ENCODE data around the gene JCAD.

Gene JCAD

DNA sequence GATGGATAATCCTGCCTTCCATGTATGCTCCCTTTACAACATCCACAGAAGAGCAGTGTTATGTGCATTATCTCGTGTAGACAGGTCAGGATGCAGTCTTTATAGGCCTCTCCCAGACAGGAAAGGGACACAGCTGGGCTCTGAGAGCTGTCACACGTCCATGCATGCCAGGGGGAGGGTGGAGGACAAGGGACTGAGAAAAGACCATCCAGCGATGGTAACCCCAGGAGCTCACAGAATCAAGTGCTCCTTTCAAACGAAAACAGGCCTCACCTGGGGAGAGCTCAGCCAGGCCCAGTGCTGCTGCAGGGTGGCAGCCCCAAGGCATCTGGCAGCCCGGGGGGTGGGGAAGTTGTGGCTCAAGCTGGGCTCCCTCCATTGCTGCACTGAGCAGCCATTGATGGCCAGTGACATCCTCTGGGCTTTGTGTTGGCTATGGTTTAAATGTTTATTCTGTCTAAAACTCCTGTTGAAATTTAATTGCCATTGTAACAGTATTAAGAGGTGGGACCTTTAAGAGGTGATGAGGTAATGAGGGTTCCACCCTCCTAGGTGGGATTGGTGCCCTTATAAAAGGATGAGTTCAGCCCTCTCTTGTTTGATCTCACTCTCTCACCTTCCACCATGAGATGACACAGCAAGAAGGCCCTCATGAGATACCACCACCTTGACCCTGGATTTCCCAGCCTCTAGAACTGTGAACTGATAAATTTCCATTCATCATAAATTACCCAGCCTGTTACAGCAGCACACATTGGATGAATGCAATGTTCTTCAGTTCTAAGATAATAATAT, 15.7 kb downstream of the JCAD start:
- no peak for DNase-seq (ENCODE audit: low read depth)

DNA sequence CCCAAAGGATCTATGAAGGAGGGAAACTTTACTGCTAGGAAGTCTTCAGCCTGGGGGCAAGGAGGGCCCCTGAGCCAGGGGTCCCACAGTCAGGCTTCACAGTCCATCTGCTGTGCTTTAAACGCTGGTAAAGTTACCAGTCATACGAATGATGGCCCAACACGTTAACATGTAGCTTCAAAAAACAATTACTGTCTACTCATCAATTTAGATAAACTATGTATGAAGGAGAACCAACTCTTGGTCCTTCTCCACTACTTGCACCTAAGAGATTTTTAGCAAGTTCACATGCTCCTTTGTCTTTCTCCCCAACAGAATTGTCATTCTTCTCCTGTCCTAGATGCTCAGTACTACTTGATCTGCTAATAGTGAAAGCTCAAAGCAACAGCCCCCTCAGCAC, 16.6 kb downstream of the JCAD start:
- DNase-seq (ENCODE audit: low read depth): no peak

GRCh38 chr10:30041196-30042105, 17.9 kb downstream of the JCAD start:
- no peak for DNase-seq (ENCODE audit: low read depth)

DNA sequence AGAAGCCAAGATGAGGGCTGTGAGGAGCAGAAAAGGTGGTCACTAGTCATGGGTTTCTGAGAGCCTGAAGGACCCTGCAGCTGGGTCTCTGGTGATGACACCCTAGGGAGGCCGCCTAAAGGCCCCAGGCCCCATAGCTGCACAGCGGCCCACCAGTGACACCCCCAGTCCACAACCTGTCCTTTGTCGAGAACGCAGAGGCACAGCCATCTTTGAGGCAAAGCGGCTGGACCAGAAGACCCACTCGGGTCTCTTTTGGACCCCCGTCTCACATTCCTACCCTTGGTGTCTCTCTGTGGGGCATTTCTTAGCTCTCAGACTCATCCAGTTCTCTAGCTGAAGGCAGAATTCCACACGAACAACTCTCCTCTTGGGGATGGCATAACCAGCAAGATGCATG, 18.8 kb downstream of the JCAD start:
- no peak for DNase-seq (ENCODE audit: low read depth)

GRCh38 chr10:30039988-30040387, 19.4 kb downstream of the JCAD start:
- no peak for DNase-seq (ENCODE audit: low read depth)

GRCh38 chr10:30039567-30039966, 19.8 kb downstream of the JCAD start:
- no peak for DNase-seq (ENCODE audit: low read depth)

DNA sequence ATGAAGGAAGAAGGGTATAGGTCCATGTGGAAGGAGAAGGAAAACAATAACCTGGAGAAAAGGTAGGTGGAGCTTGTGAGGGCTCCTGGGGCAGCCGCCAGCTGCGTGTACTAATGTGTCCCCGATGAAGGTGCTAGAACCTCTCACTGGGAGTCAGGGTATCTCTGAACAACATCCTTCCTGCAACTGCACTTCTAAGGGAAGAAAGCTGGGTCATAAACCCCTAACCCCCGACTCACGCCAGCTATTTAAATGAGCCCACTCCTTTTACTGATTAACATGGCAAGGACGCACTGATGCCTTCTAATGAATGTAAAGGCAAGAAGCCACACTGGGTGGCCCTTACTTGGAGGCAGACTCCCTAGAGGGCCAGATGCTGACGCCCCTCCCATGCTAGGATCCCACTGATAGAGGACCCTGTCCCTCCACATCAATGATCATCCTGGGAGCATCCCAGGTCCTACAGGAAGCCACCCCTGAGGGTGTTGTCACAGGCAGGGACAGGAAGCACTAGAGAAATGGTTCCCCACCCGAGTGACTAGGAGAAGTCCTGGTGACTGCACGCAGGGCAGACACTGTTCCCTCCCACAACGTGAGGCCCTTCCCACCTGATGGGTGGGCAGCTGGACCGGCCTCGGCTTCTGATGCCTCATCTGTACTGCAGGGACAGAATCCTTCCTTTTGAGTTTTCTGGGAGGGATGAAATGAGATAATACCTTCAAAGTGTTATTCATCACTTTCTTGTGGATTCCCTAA, 20.4 kb downstream of the JCAD start:
- no peak for DNase-seq (ENCODE audit: low read depth)

DNA sequence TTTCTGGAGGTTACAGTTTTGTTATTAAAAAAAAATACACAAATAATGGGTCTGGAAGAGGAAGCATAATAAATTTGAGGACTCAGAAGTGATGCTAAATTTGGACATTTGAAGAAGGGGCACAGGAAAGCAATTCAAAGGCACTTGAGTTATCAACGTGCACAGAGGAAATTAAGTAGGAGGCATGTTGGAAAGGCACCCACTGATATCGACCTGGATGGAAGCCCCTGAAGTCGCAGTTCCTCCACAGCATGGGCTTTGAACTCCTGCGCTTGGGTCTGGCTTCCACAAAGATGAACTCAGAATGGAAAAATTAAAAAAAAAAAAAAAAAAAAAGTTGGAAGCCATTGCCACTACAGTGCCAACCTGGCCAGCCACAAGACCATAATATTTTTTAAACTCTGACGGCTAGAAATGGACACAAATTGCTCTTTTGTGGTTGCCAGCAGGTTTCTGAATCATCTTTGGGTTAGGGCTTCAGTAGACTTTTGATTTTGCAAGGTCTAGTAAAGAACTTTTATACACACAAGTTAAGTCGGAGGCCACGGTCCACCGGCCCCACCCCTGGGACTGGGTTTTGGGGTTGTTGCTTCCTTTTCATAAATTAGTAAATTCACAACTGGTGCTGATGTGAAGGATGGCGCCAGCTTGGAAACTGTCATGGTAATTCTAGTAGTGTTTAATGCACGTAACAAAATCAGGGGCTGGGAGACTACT, 21.6 kb downstream of the JCAD start:
- no peak for DNase-seq (ENCODE audit: low read depth)

GRCh38 chr10:30036811-30037210, 22.6 kb downstream of the JCAD start:
- no peak for DNase-seq (ENCODE audit: low read depth)

DNA sequence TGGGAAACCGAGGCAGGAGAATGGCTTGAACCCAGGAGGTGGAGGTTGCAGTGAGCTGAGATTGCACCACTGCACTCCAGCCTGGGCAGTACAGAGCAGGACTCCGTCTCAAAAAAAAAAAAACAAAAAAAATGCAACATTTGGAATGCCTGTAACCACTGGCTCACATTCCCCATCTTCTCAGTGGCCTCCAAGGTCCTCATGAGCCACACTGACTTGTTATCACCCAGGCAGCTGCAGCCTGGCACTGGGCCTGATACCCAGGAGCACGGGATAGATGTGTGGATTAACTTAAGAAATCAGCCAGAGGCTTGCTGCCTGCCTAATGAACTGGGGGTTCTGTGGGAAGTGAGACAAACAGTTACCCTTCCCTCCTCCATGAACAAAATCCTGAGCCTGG, 23.0 kb downstream of the JCAD start:
- peak; percentile 72 for DNase-seq (ENCODE audit: low read depth)

DNA sequence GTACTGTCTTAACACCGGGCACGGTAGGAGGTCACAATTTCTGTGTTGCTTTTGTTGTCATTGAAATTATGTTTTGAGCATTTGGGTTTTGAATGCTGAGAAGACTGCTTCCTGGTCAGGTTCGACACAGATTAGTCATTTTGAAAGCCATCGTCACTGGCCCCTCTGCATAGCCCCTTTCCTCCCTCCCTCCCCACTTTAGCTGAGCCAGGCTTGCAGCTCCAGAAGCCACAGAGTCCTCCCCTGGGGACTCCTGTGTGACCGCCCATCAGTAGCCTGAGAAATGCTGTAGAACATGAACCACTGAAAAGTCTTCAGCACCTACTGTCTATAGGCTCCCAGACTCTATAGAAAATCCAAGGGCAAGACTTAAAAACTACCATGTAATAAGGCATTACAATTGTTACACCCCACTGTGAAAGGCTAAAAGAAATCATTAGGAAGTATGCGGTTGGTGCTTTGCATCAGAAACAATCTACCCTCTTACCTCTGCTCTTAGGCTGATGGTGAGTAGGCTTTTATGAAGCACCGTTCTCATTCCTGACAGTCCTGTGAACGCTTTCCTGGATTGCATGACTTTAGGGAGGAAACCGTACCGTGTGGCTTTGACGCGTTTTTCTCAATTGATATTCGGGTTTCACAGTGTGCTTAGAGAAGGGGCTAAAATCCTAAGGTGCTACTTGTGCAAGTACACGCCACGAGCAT, 24.8 kb downstream of the JCAD start:
- no peak for DNase-seq (ENCODE audit: low read depth)

GRCh38 chr10:30032125-30032524, 27.3 kb downstream of the JCAD start:
- no peak for DNase-seq (ENCODE audit: low read depth)

DNA sequence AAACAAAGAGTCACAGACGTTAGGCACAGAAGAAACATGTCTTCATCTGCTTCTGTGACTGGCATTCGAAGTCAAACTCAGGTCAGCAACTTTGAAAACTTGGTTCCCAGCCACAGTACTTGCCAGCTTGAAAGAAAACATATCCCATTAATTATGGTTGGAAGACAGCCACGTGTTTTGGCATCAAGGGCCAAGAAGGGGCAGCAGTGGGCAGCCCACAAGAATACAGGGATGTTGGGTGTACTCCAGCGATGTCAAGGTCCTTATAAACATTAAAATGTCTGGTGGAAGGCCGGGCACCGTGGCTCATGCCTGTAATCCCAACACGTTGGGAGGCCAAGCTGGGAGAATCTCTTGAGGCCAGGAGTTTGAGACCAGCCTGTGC, 29.5 kb downstream of the JCAD start:
- DNase-seq (ENCODE audit: low read depth): no peak

GRCh38 chr10:30029164-30029871, 30.1 kb downstream of the JCAD start:
- DNase-seq (ENCODE audit: low read depth): no peak

DNA sequence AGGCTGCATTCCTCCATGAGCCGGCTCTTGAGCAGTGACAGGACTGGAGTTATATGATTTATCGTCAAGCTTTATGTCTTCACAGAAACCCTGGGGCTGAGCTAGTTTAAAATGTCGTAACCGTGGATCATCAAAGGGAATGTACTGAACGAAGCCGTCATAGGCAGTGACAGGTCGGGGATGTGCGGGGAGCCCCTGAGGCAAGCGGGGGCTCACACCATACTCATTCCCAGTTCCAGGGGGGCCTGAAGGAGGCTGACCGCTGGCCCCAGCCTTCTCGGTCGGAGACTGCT, 30.7 kb downstream of the JCAD start:
- DNase-seq (ENCODE audit: low read depth): no peak

DNA sequence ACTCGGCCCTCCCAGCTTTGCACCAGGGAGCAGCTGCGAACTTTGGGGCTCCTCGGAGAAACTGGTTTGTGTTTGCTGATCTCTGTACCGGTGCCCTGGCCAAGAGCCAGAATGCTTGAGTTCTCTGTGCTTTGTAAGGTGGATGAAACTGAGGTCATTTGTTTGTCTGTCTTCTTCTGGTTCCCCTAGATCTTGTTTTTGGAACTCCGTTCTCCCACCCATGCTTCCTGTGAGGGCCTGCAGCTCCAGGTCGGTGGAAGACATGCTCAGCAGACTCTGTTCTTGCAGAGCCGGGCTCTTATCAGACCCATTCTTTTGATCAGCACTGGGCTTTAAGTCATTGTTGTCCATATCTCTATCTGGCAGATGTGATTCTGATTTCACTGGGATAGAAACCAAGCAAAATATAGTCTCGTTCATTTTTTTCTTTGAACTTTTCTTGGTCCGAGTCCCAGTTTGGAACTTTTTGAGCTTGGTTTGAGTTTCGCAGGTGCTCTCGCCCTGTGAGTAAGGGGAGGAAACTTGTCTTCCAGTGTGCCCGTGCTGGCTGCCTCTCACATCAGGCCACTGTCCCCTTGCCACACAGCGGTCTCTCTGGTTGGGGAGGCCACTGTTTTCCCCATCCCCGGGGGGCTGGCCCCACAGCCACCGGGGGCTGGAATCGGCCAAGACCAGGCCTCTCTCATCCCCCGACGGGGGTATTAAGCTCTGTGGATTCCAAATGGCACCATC, 31.2 kb downstream of the JCAD start:
- DNase-seq (ENCODE audit: low read depth): no peak

DNA sequence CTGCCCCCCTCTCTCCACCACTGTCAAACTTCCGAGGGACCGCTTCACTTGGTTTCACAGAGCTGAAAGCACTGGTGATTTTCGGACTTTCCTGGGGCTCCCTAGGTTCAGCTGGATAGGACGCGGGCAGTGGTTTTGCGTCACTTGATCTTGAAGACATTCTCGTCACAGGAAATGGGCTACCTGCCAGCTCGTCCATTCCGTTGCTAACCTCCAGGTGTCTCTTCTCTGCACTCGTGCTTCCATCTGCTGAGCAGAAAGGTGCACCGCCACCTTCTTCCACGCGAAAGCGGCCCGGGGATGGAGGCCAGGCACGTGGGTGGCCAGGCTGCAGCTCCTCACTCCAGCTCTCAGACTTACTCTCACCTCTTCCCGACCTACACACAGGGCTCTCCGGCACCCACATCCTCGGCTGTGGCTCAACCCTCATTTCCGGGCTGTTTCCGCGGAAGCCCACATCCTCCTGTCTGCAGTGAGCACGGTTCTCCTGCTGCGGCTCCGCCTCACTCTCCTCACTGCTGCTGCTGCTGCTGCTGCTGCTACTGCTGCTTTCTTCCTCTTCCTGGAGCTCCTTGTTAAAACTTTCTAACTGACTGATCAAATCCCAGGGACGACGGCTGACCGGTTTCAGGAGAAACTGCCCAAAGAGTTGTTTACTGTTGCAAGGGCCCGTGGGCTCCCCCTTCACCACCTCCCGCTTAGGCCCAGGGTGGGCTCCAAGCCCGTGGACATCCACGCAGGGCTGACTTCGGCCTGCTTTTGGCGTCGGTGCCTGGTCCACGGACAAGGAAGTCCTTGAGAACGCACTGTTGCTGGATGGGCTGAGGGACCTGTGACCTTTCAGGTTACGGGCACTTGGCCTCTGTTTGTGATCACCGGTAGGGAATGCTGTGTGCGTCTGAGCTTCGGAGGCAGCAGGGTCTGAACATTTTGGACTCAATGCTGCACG, 32.1 kb downstream of the JCAD start:
- DNase-seq (ENCODE audit: low read depth): no peak

- DNase-seq (ENCODE audit: low read depth): no peak
These were observed 32.8 kb downstream of the JCAD start for GRCh38 chr10:30026578-30026977.

GRCh38 chr10:30026080-30026479, 33.3 kb downstream of the JCAD start:
- no peak for DNase-seq (ENCODE audit: low read depth)

Measured in EH (cell line).